Testis (tissue), 2 donors: Measurements from ENCODE around the gene DRAXIN.

ENCODE experiments used
- CTCF ChIP-seq, 3 experiments: fragments of 450-650 bp in 2 of 3; fragments of 200-600 bp in 1 of 3; sonication (generic) in 1 of 3; IDR thresholded peaks; one replicate each; pipeline ENCODE4 v1.5.1; 2016 to 2019; ENCODE audit warnings: antibody characterized with exemption in 3 of 3, mild to moderate bottlenecking in 2 of 3, moderate library complexity in 1 of 3
- POLR2A ChIP-seq: fragments of 450-650 bp; IDR thresholded peaks from one replicate; pipeline ENCODE4 v1.6.1; 2017; ENCODE audit warnings: antibody characterized with exemption, mild to moderate bottlenecking, moderate library complexity

GRCh38 chr1:11649624-11650330, 41.7 kb upstream of the DRAXIN start:
- TF ChIP-seq CTCF (IDR thresholded peaks at IDR 0.05) (no peak), POLR2A (no peak)
